IPS-15b (cell line): Measurements from ENCODE around the gene SUFU.

ENCODE experiments used
- H3K27me3 ChIP-seq: one replicate; pipeline ENCODE4 v1.6.1; 2013; ENCODE audit warnings: low read length; ENCODE audit not compliant: control insufficient read depth, insufficient read depth
- H3K36me3 ChIP-seq: one replicate; pipeline ENCODE4 v1.6.1; 2013; ENCODE audit warnings: low read length; ENCODE audit not compliant: control insufficient read depth, insufficient read depth
- H3K4me1 ChIP-seq: one replicate; pipeline ENCODE4 v1.6.1; 2013; ENCODE audit warnings: mild to moderate bottlenecking, low read length; ENCODE audit not compliant: control insufficient read depth, insufficient read depth
- H3K4me3 ChIP-seq: one replicate; pipeline ENCODE4 v1.5.1; 2013; ENCODE audit warnings: low read depth, low read length
- H3K9ac ChIP-seq: one replicate; pipeline ENCODE4 v1.6.1; 2013; ENCODE audit warnings: low read depth, mild to moderate bottlenecking, low read length
- H3K9me3 ChIP-seq: one replicate; pipeline ENCODE4 v1.6.1; 2013; ENCODE audit warnings: mild to moderate bottlenecking, low read length; ENCODE audit not compliant: control insufficient read depth, insufficient read depth

SUFU gene

GRCh38 chr10:102647443-102648268 is 143.9 kb downstream of the SUFU start:
- H3K36me3 ChIP-seq, result peaks cover 3% of the 10 kb centered on the region
- no peaks in the 10 kb centered on the region for H3K9me3 ChIP-seq
- H3K4me3 ChIP-seq, result peak overlapping the region; percentile 22
- no peak overlapping the region for H3K9ac ChIP-seq
- H3K27me3 ChIP-seq, result no peaks in the 10 kb centered on the region
- peaks cover 8% of the 10 kb centered on the region for H3K4me1 ChIP-seq

- H3K4me1 ChIP-seq, result peaks cover 8% of the 10 kb centered on the region
- no peak overlapping the region for H3K4me3 ChIP-seq
- no peak overlapping the region for H3K9ac ChIP-seq
- no peaks in the 10 kb centered on the region for H3K9me3 ChIP-seq
- no peaks in the 10 kb centered on the region for H3K27me3 ChIP-seq
- H3K36me3 ChIP-seq, result peaks cover 3% of the 10 kb centered on the region
These were observed 144.6 kb downstream of the SUFU start for GRCh38 chr10:102648269-102648888.

DNA sequence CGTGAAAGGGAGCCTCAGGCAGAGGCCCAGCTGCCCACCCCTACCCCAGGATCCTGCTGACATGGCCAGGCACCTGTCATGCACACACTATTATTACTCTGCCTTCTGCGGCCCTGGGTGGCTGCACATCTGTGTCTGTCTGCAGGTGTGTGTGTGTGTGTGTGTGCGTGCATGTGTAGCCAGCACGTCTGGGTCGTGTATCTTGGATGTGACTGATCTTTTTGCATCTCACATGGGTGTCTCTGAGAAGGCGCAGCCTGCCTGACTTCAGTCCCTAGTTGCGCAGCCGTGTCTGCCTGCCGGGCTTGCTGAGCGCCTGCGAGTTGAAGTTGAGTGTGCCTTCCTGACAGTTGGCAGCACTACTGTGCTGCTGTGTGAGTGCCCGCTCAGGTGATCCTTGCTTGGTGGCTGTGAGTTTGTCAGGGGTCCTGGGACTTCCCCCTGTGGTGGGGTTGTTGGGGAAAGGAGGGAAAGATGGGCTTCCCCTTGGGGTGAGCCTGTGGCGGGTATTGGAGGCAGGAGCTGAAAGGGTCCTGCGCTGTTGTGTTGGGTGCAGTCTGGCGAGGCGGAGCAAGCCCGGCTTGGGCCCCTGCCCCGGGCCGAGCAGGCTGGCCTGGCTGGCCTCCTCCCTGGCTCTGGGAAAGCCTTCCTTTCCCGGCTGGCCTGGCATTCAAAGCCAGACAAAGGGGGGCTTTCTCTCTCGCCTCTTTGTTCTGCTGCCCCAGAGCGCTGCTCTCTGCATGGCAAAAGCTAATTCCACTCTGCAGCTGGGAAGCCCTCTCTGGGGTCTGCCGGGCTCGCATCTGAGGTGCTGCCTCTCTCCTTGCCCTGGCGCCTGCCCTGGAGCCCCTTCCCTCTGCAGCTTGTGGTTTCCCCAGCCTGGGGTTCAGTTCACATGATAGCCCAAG is 145.4 kb downstream of the SUFU start:
- peak overlapping the region; percentile 50 for H3K9ac ChIP-seq
- no peaks in the 10 kb centered on the region for H3K27me3 ChIP-seq
- H3K4me1 ChIP-seq, result peaks cover 8% of the 10 kb centered on the region
- H3K9me3 ChIP-seq, result no peaks in the 10 kb centered on the region
- no peak overlapping the region for H3K4me3 ChIP-seq
- H3K36me3 ChIP-seq, result peaks cover 3% of the 10 kb centered on the region

GRCh38 chr10:102649797-102650654 is 146.3 kb downstream of the SUFU start:
- Histone ChIP-seq H3K9me3 (no peaks in the 10 kb centered on the region), H3K4me1 (peaks cover 8% of the 10 kb centered on the region), H3K36me3 (peaks cover 7% of the 10 kb centered on the region), H3K27me3 (no peaks in the 10 kb centered on the region), H3K9ac (peak overlapping the region; percentile 50), H3K4me3 (no peak overlapping the region)

DNA sequence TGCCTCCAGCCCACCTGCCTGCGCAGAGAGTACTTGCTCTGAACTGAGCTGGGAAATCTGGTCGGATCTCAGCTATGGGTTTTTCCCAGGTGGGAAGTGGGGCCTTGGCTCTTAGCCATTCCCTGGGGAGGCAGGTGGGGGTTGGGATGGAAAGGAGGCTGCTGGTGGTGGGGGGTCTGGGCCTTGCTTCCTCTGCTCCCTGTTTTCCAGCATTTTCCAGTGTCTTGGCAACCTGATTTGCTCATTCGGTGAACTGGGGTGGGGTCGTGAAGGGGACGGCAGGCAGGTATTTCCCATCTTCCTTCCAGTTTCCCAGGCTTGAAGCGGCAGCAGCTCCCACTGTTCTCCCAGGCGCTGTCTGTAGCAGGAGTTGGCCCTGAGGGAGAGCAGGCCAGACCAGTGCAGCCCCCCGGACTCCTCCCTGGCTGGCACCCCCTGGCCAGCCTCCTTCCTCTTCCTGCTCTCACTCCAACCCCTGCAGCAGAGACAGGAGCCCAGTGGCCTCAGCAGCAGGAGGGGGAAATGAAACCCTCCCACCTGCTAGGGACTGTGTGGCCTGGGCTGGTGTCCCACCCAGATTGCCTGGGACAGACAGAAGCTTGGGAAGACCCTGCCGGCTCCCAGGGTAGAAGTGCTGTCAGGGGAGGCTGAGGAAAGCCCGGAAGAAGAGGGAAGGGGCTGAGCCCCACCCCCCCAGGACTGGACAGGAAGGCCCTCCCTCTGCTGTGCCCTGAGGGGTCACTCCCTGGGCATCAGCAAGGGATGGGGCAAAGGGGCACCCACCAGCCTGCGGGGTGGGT is 147.1 kb downstream of the SUFU start:
- H3K9ac ChIP-seq, result no peak overlapping the region
- H3K36me3 ChIP-seq, result peaks cover 12% of the 10 kb centered on the region
- H3K4me1 ChIP-seq, result peaks cover 8% of the 10 kb centered on the region
- H3K27me3 ChIP-seq, result no peaks in the 10 kb centered on the region
- H3K9me3 ChIP-seq, result no peaks in the 10 kb centered on the region
- H3K4me3 ChIP-seq, result no peak overlapping the region

- peaks cover 14% of the 10 kb centered on the region for H3K36me3 ChIP-seq
- H3K9ac ChIP-seq, result peak overlapping the region; percentile 47
- H3K9me3 ChIP-seq, result no peaks in the 10 kb centered on the region
- H3K4me3 ChIP-seq, result no peak overlapping the region
- H3K27me3 ChIP-seq, result no peaks in the 10 kb centered on the region
- H3K4me1 ChIP-seq, result peaks cover 5% of the 10 kb centered on the region
These were observed 147.8 kb downstream of the SUFU start for GRCh38 chr10:102651455-102652169.

DNA sequence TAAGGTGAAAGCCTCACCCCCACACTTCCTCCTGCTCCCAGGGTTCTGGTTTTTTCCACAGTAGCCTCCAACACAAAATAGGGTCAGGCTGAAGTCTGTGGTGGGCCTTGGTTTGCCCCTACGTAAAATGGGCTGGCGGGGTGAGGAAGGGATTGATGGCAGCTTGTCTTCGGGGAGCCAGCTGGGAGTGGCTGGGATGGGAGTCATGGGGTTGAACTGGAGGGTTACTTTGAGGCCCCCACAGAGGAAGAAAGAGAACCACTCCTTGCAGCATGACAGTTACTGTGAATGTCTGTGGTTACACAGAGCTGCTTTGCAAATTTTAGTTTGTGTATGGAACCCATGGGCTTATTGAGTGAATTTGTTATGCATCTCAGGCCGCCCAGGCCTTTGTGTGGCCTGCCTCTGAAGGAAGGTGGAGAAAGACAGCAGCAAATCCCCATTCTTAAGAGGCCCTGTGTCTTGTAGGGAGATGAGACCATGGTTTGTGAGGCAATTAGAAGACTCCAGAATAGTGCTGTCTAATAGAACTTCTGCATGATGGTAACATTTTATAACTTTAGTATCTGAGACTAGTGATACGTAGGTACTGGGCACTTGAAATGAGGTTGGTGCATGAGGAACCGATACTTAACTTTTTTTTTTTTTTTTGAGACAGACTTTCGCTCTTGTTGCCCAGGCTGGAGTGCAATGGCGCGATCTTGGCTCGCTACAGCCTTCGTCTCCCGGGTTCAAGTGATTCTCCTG is 148.6 kb downstream of the SUFU start:
- Histone ChIP-seq H3K4me1 (peaks cover 4% of the 10 kb centered on the region), H3K27me3 (no peaks in the 10 kb centered on the region), H3K36me3 (peaks cover 18% of the 10 kb centered on the region), H3K9me3 (no peaks in the 10 kb centered on the region), H3K9ac (no peak overlapping the region), H3K4me3 (no peak overlapping the region)

DNA sequence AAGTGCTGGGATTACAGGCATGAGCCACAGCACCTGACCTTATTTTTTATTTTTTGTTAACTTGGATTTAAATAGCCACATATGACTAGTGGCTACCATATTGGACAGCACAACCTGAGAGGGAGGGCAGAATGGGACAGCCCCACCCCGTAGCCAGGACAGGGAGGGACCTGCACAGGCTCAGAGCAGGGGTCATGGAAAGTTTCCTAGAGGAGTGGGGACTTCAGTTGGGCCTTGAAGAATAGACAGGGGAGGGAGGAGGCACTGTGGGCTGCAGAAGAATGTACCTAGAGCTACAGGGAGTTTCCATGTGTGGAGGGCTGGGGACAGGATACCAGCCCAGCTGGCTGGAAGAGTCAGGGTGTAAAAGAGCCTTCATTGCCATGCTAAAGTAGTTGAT is 149.3 kb downstream of the SUFU start:
- H3K27me3 ChIP-seq, result no peaks in the 10 kb centered on the region
- H3K9ac ChIP-seq, result no peak overlapping the region
- no peak overlapping the region for H3K4me3 ChIP-seq
- no peaks in the 10 kb centered on the region for H3K9me3 ChIP-seq
- peaks cover 18% of the 10 kb centered on the region for H3K36me3 ChIP-seq
- peaks cover 3% of the 10 kb centered on the region for H3K4me1 ChIP-seq

- Histone ChIP-seq H3K9ac (no peak overlapping the region), H3K4me1 (peaks cover 2% of the 10 kb centered on the region), H3K4me3 (no peak overlapping the region), H3K36me3 (peaks cover 22% of the 10 kb centered on the region), H3K27me3 (no peaks in the 10 kb centered on the region), H3K9me3 (no peaks in the 10 kb centered on the region)
These were observed 150.8 kb downstream of the SUFU start for GRCh38 chr10:102654566-102654965.

- H3K4me3 ChIP-seq, result no peak overlapping the region
- H3K9ac ChIP-seq, result no peak overlapping the region
- H3K27me3 ChIP-seq, result no peaks in the 10 kb centered on the region
- peaks cover 2% of the 10 kb centered on the region for H3K4me1 ChIP-seq
- peaks cover 22% of the 10 kb centered on the region for H3K36me3 ChIP-seq
- H3K9me3 ChIP-seq, result no peaks in the 10 kb centered on the region
These were observed 151.2 kb downstream of the SUFU start for GRCh38 chr10:102654969-102655368.
